Measurements from ENCODE around the gene CALD1.

CALD1 gene

DNA sequence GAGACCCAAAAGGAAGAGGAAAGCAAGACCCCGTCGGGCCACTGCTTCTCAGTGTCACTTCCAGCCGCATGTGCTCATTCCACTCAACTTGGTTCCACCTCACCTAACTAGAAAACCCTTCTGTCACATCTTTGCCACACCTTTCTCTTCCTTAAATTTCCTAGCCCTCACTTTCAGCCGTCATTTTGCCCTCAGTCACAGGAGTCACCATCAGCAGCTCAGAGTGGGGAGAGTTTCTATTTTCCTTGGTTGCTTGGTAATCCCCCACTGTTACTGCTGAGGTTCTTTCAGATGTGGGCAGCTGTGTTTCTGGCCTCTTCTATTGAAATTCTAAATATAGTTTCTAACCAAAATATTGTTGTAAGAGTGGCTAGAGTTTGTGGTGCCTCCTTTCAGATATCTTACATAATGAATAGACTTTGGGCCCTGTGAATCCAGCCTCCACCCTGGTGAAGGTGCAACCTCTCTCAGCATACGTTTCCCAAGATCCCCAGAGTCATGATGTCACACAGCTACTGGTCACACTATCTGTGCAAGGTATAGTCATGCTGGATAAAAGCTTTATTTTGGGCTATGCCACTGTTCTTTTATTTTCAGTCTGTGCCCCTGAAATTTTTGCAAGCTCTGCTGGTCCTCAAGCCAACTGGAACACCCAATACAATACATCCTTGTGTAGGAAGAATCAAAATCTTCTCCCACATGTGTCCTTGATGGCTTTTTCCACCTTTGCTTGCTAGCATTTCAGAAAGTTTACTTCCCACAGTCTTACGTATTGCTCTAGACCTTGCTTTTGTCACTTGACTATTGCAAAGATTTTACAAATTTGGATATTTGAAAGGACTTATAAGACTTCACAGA, 216.0 kb downstream of the CALD1 start:
- H3K79me2 ChIP-seq (ENCODE audit: insufficient read depth, low read length) = peaks cover 5% of the 10 kb centered on the region; the same call in 1 of the 2 replicates
- no peaks in the 10 kb centered on the region for H3K9me3 ChIP-seq (ENCODE audit: insufficient read depth, low read depth, low read length)
- H3K27me3 ChIP-seq (ENCODE audit: insufficient read depth, low read length, poor library complexity, severe bottlenecking) = no peaks in the 10 kb centered on the region
- H3K4me2 ChIP-seq (ENCODE audit: low read depth, low read length, poor library complexity, severe bottlenecking) = no peak overlapping the region
- no peaks in the 10 kb centered on the region for H3K9me2 ChIP-seq (replicated peaks; ENCODE audit: low read depth, low read length)
- no peaks in the 10 kb centered on the region for H3K36me3 ChIP-seq (ENCODE audit: insufficient read depth, low read length)
- H3K4me1 ChIP-seq (ENCODE audit: insufficient read depth, low read length, poor library complexity, severe bottlenecking) = peaks cover 8% of the 10 kb centered on the region
- no peak for TF ChIP-seq EZH2phosphoT487 (IDR thresholded peaks at IDR 0.05; ENCODE audit: borderline replicate concordance)
- TF ChIP-seq, protein P1, sequence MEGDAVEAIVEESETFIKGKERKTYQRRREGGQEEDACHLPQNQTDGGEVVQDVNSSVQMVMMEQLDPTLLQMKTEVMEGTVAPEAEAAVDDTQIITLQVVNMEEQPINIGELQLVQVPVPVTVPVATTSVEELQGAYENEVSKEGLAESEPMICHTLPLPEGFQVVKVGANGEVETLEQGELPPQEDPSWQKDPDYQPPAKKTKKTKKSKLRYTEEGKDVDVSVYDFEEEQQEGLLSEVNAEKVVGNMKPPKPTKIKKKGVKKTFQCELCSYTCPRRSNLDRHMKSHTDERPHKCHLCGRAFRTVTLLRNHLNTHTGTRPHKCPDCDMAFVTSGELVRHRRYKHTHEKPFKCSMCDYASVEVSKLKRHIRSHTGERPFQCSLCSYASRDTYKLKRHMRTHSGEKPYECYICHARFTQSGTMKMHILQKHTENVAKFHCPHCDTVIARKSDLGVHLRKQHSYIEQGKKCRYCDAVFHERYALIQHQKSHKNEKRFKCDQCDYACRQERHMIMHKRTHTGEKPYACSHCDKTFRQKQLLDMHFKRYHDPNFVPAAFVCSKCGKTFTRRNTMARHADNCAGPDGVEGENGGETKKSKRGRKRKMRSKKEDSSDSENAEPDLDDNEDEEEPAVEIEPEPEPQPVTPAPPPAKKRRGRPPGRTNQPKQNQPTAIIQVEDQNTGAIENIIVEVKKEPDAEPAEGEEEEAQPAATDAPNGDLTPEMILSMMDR (conservative IDR thresholded peaks at IDR 0.05; ENCODE audit: low read length) = no peak
- H3F3A ChIP-seq (ENCODE audit: low read depth) = no peaks in the 10 kb centered on the region
- no peak overlapping the region for H2AFZ ChIP-seq (ENCODE audit: low read length)
- H3K4me3 ChIP-seq (ENCODE audit: low read length, poor library complexity, severe bottlenecking) = no peak overlapping the region
- no peak overlapping the region for H3K9ac ChIP-seq (ENCODE audit: low read depth, low read length, poor library complexity, severe bottlenecking)
- H4K20me1 ChIP-seq (ENCODE audit: insufficient read depth, low read length, poor library complexity, severe bottlenecking) = no peaks in the 10 kb centered on the region

DNA sequence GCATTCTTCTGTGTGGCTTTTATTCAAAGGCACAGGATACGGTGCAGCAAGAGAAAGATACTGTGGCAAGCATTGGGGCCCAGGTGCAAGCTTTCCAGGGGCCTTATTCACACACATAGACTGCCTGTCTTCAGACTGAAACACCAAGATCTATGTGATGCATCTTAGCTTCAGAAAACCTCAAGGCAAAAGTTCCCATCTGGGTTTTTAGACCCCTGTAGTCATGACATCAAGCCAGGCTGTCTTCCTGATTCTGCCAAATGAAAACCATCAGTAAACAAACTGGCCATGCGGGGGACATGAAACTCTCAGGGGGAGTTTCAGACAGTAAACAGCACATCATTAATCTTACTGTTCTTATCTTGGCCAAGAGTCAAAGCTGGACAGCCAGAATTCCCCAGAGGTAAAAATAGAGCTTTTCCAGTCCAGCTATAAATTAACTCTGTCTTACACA, 216.7 kb downstream of the CALD1 start:
- Histone ChIP-seq H3K9ac (ENCODE audit: low read depth, low read length, poor library complexity, severe bottlenecking) (no peak overlapping the region), H3K9me2 (replicated peaks; ENCODE audit: low read depth, low read length) (no peaks in the 10 kb centered on the region), H4K20me1 (ENCODE audit: insufficient read depth, low read length, poor library complexity, severe bottlenecking) (no peaks in the 10 kb centered on the region), H3K79me2 (ENCODE audit: insufficient read depth, low read length) (no peaks in the 10 kb centered on the region), H3K27me3 (ENCODE audit: insufficient read depth, low read length, poor library complexity, severe bottlenecking) (no peaks in the 10 kb centered on the region), H3K36me3 (ENCODE audit: insufficient read depth, low read length) (no peaks in the 10 kb centered on the region), H3K4me2 (ENCODE audit: low read depth, low read length, poor library complexity, severe bottlenecking) (no peak overlapping the region), H3F3A (ENCODE audit: low read depth) (no peaks in the 10 kb centered on the region), H3K4me1 (ENCODE audit: insufficient read depth, low read length, poor library complexity, severe bottlenecking) (peaks cover 4% of the 10 kb centered on the region), H3K9me3 (ENCODE audit: insufficient read depth, low read depth, low read length) (no peaks in the 10 kb centered on the region), H3K4me3 (ENCODE audit: low read length, poor library complexity, severe bottlenecking) (no peak overlapping the region), H2AFZ (ENCODE audit: low read length) (no peak overlapping the region)
- TF ChIP-seq EZH2phosphoT487 (IDR thresholded peaks at IDR 0.05; ENCODE audit: borderline replicate concordance) = no peak
- TF ChIP-seq, protein P1 (conservative IDR thresholded peaks at IDR 0.05; ENCODE audit: low read length) = no peak

DNA sequence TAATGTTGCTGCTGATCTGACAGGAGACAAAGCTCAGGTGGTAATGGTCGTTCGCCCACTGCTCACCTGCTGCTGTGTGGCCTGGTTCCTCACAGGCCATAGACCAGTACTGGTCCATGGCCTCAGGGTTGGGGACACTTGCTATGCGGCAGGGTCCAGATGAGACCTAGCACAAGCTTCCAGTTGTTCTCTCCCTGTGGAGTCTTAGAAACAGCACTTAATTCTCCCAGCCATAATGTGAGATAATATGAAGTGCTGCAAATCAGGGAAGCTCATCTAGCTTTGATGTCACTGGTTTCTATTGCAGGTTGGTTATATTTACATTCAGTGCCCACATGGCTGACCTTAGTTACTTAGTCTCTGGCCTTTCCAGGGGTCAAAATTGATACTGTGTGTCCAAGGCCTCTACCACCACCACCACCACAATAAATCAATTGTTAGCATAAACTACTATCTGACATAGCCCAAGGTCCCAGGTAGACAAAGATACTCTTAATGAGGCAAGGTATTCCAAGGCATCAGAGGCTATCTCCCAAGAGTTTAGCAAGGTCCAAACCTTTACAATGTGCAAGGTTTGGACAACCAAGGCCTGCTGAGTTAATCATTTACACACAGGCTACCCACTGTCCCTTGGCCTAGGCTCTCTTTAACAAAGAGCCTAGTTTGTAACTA, 217.9 kb downstream of the CALD1 start:
- H3K9me2 ChIP-seq (replicated peaks; ENCODE audit: low read depth, low read length) = no peaks in the 10 kb centered on the region
- H3K4me3 ChIP-seq (ENCODE audit: low read length, poor library complexity, severe bottlenecking) = no peak overlapping the region
- no peak overlapping the region for H3K4me2 ChIP-seq (ENCODE audit: low read depth, low read length, poor library complexity, severe bottlenecking)
- H3F3A ChIP-seq (ENCODE audit: low read depth) = no peaks in the 10 kb centered on the region
- H3K9me3 ChIP-seq (ENCODE audit: insufficient read depth, low read depth, low read length) = no peaks in the 10 kb centered on the region
- H3K27me3 ChIP-seq (ENCODE audit: insufficient read depth, low read length, poor library complexity, severe bottlenecking) = no peaks in the 10 kb centered on the region
- H3K79me2 ChIP-seq (ENCODE audit: insufficient read depth, low read length) = no peaks in the 10 kb centered on the region
- no peaks in the 10 kb centered on the region for H3K4me1 ChIP-seq (ENCODE audit: insufficient read depth, low read length, poor library complexity, severe bottlenecking)
- H4K20me1 ChIP-seq (ENCODE audit: insufficient read depth, low read length, poor library complexity, severe bottlenecking) = no peaks in the 10 kb centered on the region
- no peak overlapping the region for H3K9ac ChIP-seq (ENCODE audit: low read depth, low read length, poor library complexity, severe bottlenecking)
- H2AFZ ChIP-seq (ENCODE audit: low read length) = no peak overlapping the region
- TF ChIP-seq EZH2phosphoT487 (IDR thresholded peaks at IDR 0.05; ENCODE audit: borderline replicate concordance) = no peak
- TF ChIP-seq, protein P1 (conservative IDR thresholded peaks at IDR 0.05; ENCODE audit: low read length) = no peak
- H3K36me3 ChIP-seq (ENCODE audit: insufficient read depth, low read length) = no peaks in the 10 kb centered on the region

All from Loucy (cell line).